ENCODE data around the gene DOLK.
"Not testable (repeated sequence)": the region's sequence is repeated elsewhere in the genome, so short reads cannot be mapped to it uniquely, and the experiment has no call there.

Gene DOLK

GRCh38 chr9:128947527-128948301, at the start of gene DOLK, which contains the start of gene NUP188:
TSS of gene DOLK (minus strand) at chr9:128947603. CDS start at chr9:128947303, 300 bp downstream.
TSS of gene NUP188 (plus strand) at chr9:128947699. CDS start at chr9:128947720, 21 bp downstream.
- DNase-seq (ENCODE audit: low read depth in 1 of 2, low spot score in 1 of 2), result peak; percentile 98 to 100

- no peak for DNase-seq (ENCODE audit: low read depth in 1 of 2, low spot score in 1 of 2)
Measured at GRCh38 chr9:128995791-128996190, 48.4 kb upstream of the DOLK start.

GRCh38 chr9:128992995-128993394, 45.6 kb upstream of the DOLK start:
- DNase-seq (ENCODE audit: low read depth in 1 of 2, low spot score in 1 of 2), result no peak

- DNase-seq (ENCODE audit: low read depth in 1 of 2, low spot score in 1 of 2), result no peak
Measured at GRCh38 chr9:128987805-128988204, 40.4 kb upstream of the DOLK start.

GRCh38 chr9:128986671-128987070, 39.3 kb upstream of the DOLK start:
- DNase-seq (ENCODE audit: low read depth in 1 of 2, low spot score in 1 of 2), result no peak

- no peak for DNase-seq (ENCODE audit: low read depth in 1 of 2, low spot score in 1 of 2)
Measured at GRCh38 chr9:128983536-128983935, 36.1 kb upstream of the DOLK start.

GRCh38 chr9:128979111-128979510, 31.7 kb upstream of the DOLK start:
- DNase-seq (ENCODE audit: low read depth in 1 of 2, low spot score in 1 of 2), result no peak

- DNase-seq (ENCODE audit: low read depth in 1 of 2, low spot score in 1 of 2), result no peak
Measured at GRCh38 chr9:128972956-128973355, 25.6 kb upstream of the DOLK start.

GRCh38 chr9:128969491-128969890, 22.1 kb upstream of the DOLK start:
- no peak for DNase-seq (ENCODE audit: low read depth in 1 of 2, low spot score in 1 of 2)

- not testable (repeated sequence) for DNase-seq (ENCODE audit: low read depth in 1 of 2, low spot score in 1 of 2)
Measured at GRCh38 chr9:128961403-128961802, 14.0 kb upstream of the DOLK start.

GRCh38 chr9:128947277-128947526, 201 bp downstream of the DOLK start:
- DNase-seq (ENCODE audit: low read depth in 1 of 2, low spot score in 1 of 2), result peak in 1 of 2 donors; percentile 9

- DNase-seq (ENCODE audit: low read depth in 1 of 2, low spot score in 1 of 2), result no peak
Measured at GRCh38 chr9:128946571-128947276, 679 bp downstream of the DOLK start.

- DNase-seq (ENCODE audit: low read depth in 1 of 2, low spot score in 1 of 2), result no peak
Measured at GRCh38 chr9:128945798-128946501, 1.5 kb downstream of the DOLK start.

GRCh38 chr9:128944966-128945365, 2.4 kb downstream of the DOLK start:
- DNase-seq (ENCODE audit: low read depth in 1 of 2, low spot score in 1 of 2), result not testable (repeated sequence)

- no peak for DNase-seq (ENCODE audit: low read depth in 1 of 2, low spot score in 1 of 2)
Measured at GRCh38 chr9:128943832-128944620, 3.4 kb downstream of the DOLK start.

GRCh38 chr9:128940946-128941755, 6.3 kb downstream of the DOLK start:
- no peak for DNase-seq (ENCODE audit: low read depth in 1 of 2, low spot score in 1 of 2)

- no peak for DNase-seq (ENCODE audit: low read depth in 1 of 2, low spot score in 1 of 2)
Measured at GRCh38 chr9:128940271-128940921, 7.0 kb downstream of the DOLK start.

GRCh38 chr9:128937310-128938165, 9.9 kb downstream of the DOLK start:
- DNase-seq (ENCODE audit: low read depth in 1 of 2, low spot score in 1 of 2), result no peak
